Vagina (tissue), 2 donors: ENCODE results near the gene ROR2. TPM values are rescaled to one million over a fixed set of nuclear protein-coding genes. Genes with fewer than 3 reads are reported as not detected.

Experiments used
- DNase-seq, 2 donors: peaks; one replicate each; pipeline ENCODE4 v3.0.0-alpha.2; 2017; ENCODE audit errors: extremely low spot score in 2 of 2
- H3K27ac ChIP-seq: fragments of 200-600 bp; sonication (generic); one replicate; pipeline ENCODE4 v1.5.1; 2019
- H3K27me3 ChIP-seq: fragments of 200-600 bp; sonication (generic); one replicate; pipeline ENCODE4 v1.5.1; 2019
- H3K36me3 ChIP-seq, 2 donors: fragments of 200-600 bp; sonication (generic); one replicate each; pipeline ENCODE4 v1.5.1; 2017 to 2019
- H3K4me1 ChIP-seq: fragments of 200-600 bp; sonication (generic); one replicate; pipeline ENCODE4 v1.5.1; 2019
- H3K4me3 ChIP-seq, 2 donors: fragments of 200-600 bp; sonication (generic); 1 replicate in 1 of 2; 2 replicates in 1 of 2; pipeline ENCODE4 v1.5.1; 2016 to 2019
- H3K9me3 ChIP-seq: fragments of 200-600 bp; sonication (generic); one replicate; pipeline ENCODE4 v1.5.1; 2019
- CTCF ChIP-seq, 3 experiments: fragments of 450-650 bp in 2 of 3; fragments of 200-600 bp in 1 of 3; sonication (generic) in 1 of 3; IDR thresholded peaks; one replicate each; pipeline ENCODE4 v1.5.1; 2017 to 2019; ENCODE audit warnings: antibody characterized with exemption in 3 of 3, mild to moderate bottlenecking in 2 of 3, moderate library complexity in 2 of 3
- POLR2A ChIP-seq, 2 donors: fragments of 450-650 bp; IDR thresholded peaks; one replicate each; pipeline ENCODE4 v1.6.1; 2017; ENCODE audit warnings: antibody characterized with exemption in 2 of 2, mild to moderate bottlenecking in 2 of 2, moderate library complexity in 2 of 2
- POLR2AphosphoS5 ChIP-seq, 2 donors: sonication (generic); formaldehyde crosslinking; IDR thresholded peaks; one replicate each; pipeline ENCODE4 v1.9.0; 2017; ENCODE audit warnings: antibody characterized with exemption in 2 of 2, mild to moderate bottlenecking in 2 of 2, low read depth in 1 of 2; ENCODE audit not compliant: insufficient read depth in 1 of 2
- intact Hi-C: fragments of 100-400 bp; cut with DNase I; formaldehyde crosslinking; loops from one replicate; pipeline ENCODE4 v1.15.1; 2023
- total RNA-seq: library from RNA; depleted of rRNA; stranded (reverse); fragments of >200 nt; gene quantifications from one replicate; pipeline ENCODE4 v1.2.3, GENCODE V29; 2016

Gene ROR2
- total RNA-seq, 1 donor from 2014 or later, result 22.3 TPM

- H3K4me1 ChIP-seq, result peaks cover 18% of the 10 kb centered on the region
These were observed 26.9 kb downstream of the ROR2 start for GRCh38 chr9:91923145-91923544.

GRCh38 chr9:91921371-91921770 is 28.7 kb downstream of the ROR2 start:
- DNase-seq, result peak in 1 of 2 donors; percentile 31
- Histone ChIP-seq H3K4me1 (peaks cover 18% of the 10 kb centered on the region), H3K27ac (no peak overlapping the region), H3K27me3 (no peaks in the 10 kb centered on the region), H3K4me3 (no peak overlapping the region), H3K36me3 (no peaks in the 10 kb centered on the region), H3K9me3 (no peaks in the 10 kb centered on the region)
- intact Hi-C loops, result no loop called here
- no peak for TF ChIP-seq POLR2A (IDR thresholded peaks at IDR 0.05)
- no peak for TF ChIP-seq CTCF (IDR thresholded peaks at IDR 0.05)
- TF ChIP-seq POLR2AphosphoS5 (IDR thresholded peaks at IDR 0.05; ENCODE audit: insufficient read depth in 1 of 2, low read depth in 1 of 2), result no peak

More at GRCh38 chr9:91923145-91923544, 26.9 kb downstream of the ROR2 start:
- TF ChIP-seq POLR2A (IDR thresholded peaks at IDR 0.05) (no peak), POLR2AphosphoS5 (IDR thresholded peaks at IDR 0.05; ENCODE audit: insufficient read depth in 1 of 2, low read depth in 1 of 2) (no peak), CTCF (IDR thresholded peaks at IDR 0.05) (no peak)
- intact Hi-C loops, result no loop called here
- no peak for DNase-seq
- Histone ChIP-seq H3K27me3 (no peaks in the 10 kb centered on the region), H3K9me3 (no peaks in the 10 kb centered on the region), H3K36me3 (no peaks in the 10 kb centered on the region), H3K27ac (no peak overlapping the region), H3K4me3 (no peak overlapping the region)

- Histone ChIP-seq H3K9me3 (no peaks in the 10 kb centered on the region), H3K4me3 (no peak overlapping the region), H3K36me3 (no peaks in the 10 kb centered on the region), H3K27ac (no peak overlapping the region), H3K4me1 (peaks cover 18% of the 10 kb centered on the region), H3K27me3 (no peaks in the 10 kb centered on the region)
- intact Hi-C loops, result no loop called here
- no peak for TF ChIP-seq POLR2A (IDR thresholded peaks at IDR 0.05)
- TF ChIP-seq POLR2AphosphoS5 (IDR thresholded peaks at IDR 0.05; ENCODE audit: insufficient read depth in 1 of 2, low read depth in 1 of 2), result no peak
- peak in 1 of 2 donors; percentile 70 for DNase-seq
These were observed 29.2 kb downstream of the ROR2 start for GRCh38 chr9:91920630-91921350.

GRCh38 chr9:91919621-91920020 is 30.4 kb downstream of the ROR2 start:
- Histone ChIP-seq H3K4me1 (peaks cover 18% of the 10 kb centered on the region), H3K27ac (no peak overlapping the region), H3K27me3 (no peaks in the 10 kb centered on the region), H3K9me3 (no peaks in the 10 kb centered on the region), H3K36me3 (no peaks in the 10 kb centered on the region), H3K4me3 (no peak overlapping the region)
- intact Hi-C loops, result no loop called here
- TF ChIP-seq POLR2A (IDR thresholded peaks at IDR 0.05) (no peak), POLR2AphosphoS5 (IDR thresholded peaks at IDR 0.05; ENCODE audit: insufficient read depth in 1 of 2, low read depth in 1 of 2) (no peak), CTCF (IDR thresholded peaks at IDR 0.05) (no peak)
- peak in 1 of 2 donors; percentile 64 for DNase-seq

- intact Hi-C loops, result no loop called here
- Histone ChIP-seq H3K27me3 (no peaks in the 10 kb centered on the region), H3K9me3 (no peaks in the 10 kb centered on the region), H3K4me1 (peaks cover 18% of the 10 kb centered on the region), H3K4me3 (no peak overlapping the region), H3K36me3 (no peaks in the 10 kb centered on the region), H3K27ac (no peak overlapping the region)
- DNase-seq, result peak in 1 of 2 donors; percentile 58
- TF ChIP-seq CTCF (IDR thresholded peaks at IDR 0.05) (no peak), POLR2A (IDR thresholded peaks at IDR 0.05) (no peak), POLR2AphosphoS5 (IDR thresholded peaks at IDR 0.05; ENCODE audit: insufficient read depth in 1 of 2, low read depth in 1 of 2) (no peak)
These were observed 32.6 kb downstream of the ROR2 start for GRCh38 chr9:91917436-91917835.
